ENCODE results near the gene CYLD. TPM values are rescaled to one million over a fixed set of nuclear protein-coding genes. Genes with fewer than 3 reads are reported as not detected.

CYLD gene
- polyA plus RNA-seq, 1 donor from 2014 or later: 27.6 TPM

- TF ChIP-seq POLR2AphosphoS5 (IDR thresholded peaks at IDR 0.05) (no peak), TAF1 (IDR thresholded peaks at IDR 0.05; ENCODE audit: low read depth) (no peak), MXI1 (conservative IDR thresholded peaks at IDR 0.05; ENCODE audit: poor library complexity, severe bottlenecking) (no peak), RAD21 (conservative IDR thresholded peaks at IDR 0.05) (no peak), CTCF (IDR thresholded peaks at IDR 0.05; ENCODE audit: poor library complexity, severe bottlenecking) (no peak), EP300 (conservative IDR thresholded peaks at IDR 0.05; ENCODE audit: poor library complexity, severe bottlenecking) (no peak), REST (IDR thresholded peaks at IDR 0.05; ENCODE audit: borderline replicate concordance) (no peak), SMC3 (conservative IDR thresholded peaks at IDR 0.05; ENCODE audit: poor library complexity) (no peak)
- H2AFZ ChIP-seq (ENCODE audit: low read depth, low read length): no peak overlapping the region
- no peaks in the 10 kb centered on the region for H3K9me3 ChIP-seq (ENCODE audit: low read length)
- H3K9ac ChIP-seq (ENCODE audit: low read length): no peak overlapping the region
- no peaks in the 10 kb centered on the region for H3K36me3 ChIP-seq (ENCODE audit: insufficient read depth, low read length)
- no peaks in the 10 kb centered on the region for H4K20me1 ChIP-seq (ENCODE audit: insufficient read depth)
- H3K27ac ChIP-seq (ENCODE audit: low read length): no peak overlapping the region
- no peak overlapping the region for H3K4me3 ChIP-seq (ENCODE audit: low read length)
- H3K79me2 ChIP-seq (replicated peaks; ENCODE audit: insufficient read depth, low read length): no peaks in the 10 kb centered on the region
- no peaks in the 10 kb centered on the region for H3K27me3 ChIP-seq (ENCODE audit: insufficient read depth, low read depth, low read length)
- no peak overlapping the region for H3K4me2 ChIP-seq (ENCODE audit: low read length)
- no peaks in the 10 kb centered on the region for H3F3A ChIP-seq (ENCODE audit: insufficient read depth, low read length, poor library complexity, severe bottlenecking)
- H3K9me2 ChIP-seq (ENCODE audit: insufficient read depth, low read length): no peaks in the 10 kb centered on the region
These were observed 76.5 kb downstream of the CYLD start for GRCh38 chr16:50818380-50818779.

GRCh38 chr16:50819706-50820105 is 77.8 kb downstream of the CYLD start:
- no peak overlapping the region for H2AFZ ChIP-seq (ENCODE audit: low read depth, low read length)
- no peaks in the 10 kb centered on the region for H3F3A ChIP-seq (ENCODE audit: insufficient read depth, low read length, poor library complexity, severe bottlenecking)
- no peaks in the 10 kb centered on the region for H3K9me3 ChIP-seq (ENCODE audit: low read length)
- no peaks in the 10 kb centered on the region for H3K27me3 ChIP-seq (ENCODE audit: insufficient read depth, low read depth, low read length)
- H3K9me2 ChIP-seq (ENCODE audit: insufficient read depth, low read length): no peaks in the 10 kb centered on the region
- H3K9ac ChIP-seq (ENCODE audit: low read length): no peak overlapping the region
- H3K79me2 ChIP-seq (replicated peaks; ENCODE audit: insufficient read depth, low read length): no peaks in the 10 kb centered on the region
- no peak overlapping the region for H3K4me2 ChIP-seq (ENCODE audit: low read length)
- no peak overlapping the region for H3K27ac ChIP-seq (ENCODE audit: low read length)
- H3K4me3 ChIP-seq (ENCODE audit: low read length): no peak overlapping the region
- TF ChIP-seq MXI1 (conservative IDR thresholded peaks at IDR 0.05; ENCODE audit: poor library complexity, severe bottlenecking) (no peak), REST (IDR thresholded peaks at IDR 0.05; ENCODE audit: borderline replicate concordance) (no peak), EZH2 (IDR thresholded peaks at IDR 0.05; ENCODE audit: borderline replicate concordance, insufficient read depth, low read length, poor library complexity, severe bottlenecking) (no peak), EP300 (conservative IDR thresholded peaks at IDR 0.05; ENCODE audit: poor library complexity, severe bottlenecking) (no peak), SMC3 (conservative IDR thresholded peaks at IDR 0.05; ENCODE audit: poor library complexity) (no peak), POLR2AphosphoS5 (IDR thresholded peaks at IDR 0.05) (no peak), RAD21 (conservative IDR thresholded peaks at IDR 0.05) (no peak), CTCF (IDR thresholded peaks at IDR 0.05; ENCODE audit: poor library complexity, severe bottlenecking) (no peak), TAF1 (IDR thresholded peaks at IDR 0.05; ENCODE audit: low read depth) (no peak)
- no peaks in the 10 kb centered on the region for H3K36me3 ChIP-seq (ENCODE audit: insufficient read depth, low read length)
- no peaks in the 10 kb centered on the region for H4K20me1 ChIP-seq (ENCODE audit: insufficient read depth)

All from neural cell (in vitro differentiated cells).